NT2/D1 (cell line): ENCODE measurements around the gene CEP112.

ENCODE experiments used
- SUZ12 ChIP-seq: IDR thresholded peaks from 2 replicates; pipeline ENCODE4 v1.6.1; 2011; ENCODE audit not compliant: insufficient read length, insufficient read depth; ENCODE audit errors: extremely low read depth
- YY1 ChIP-seq: IDR thresholded peaks from 2 replicates; pipeline ENCODE4 v1.6.1; 2011; ENCODE audit not compliant: insufficient read length, insufficient read depth

DNA sequence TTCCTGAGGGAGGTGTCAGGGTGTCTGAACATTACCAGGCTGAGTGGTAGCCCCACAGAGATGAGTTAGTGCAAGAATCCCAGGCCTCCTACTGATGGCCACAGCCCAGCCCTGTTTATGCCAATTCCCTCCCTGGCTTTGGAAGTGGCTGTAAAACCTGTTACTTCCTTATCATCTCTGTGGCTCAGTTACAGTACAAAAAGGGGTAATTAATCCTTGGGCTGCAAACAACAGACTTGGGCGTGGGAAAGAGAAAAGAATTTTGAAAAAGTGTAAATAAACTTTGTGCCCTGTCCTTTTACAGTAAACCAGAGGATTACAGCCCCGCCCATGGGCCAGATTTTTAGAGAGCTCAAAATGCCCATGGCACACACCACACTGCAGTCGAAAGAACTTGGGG is 557.4 kb downstream of the CEP112 start:
- TF ChIP-seq YY1 = no peak
- no peak for TF ChIP-seq SUZ12
